Measurements from ENCODE around the gene C4orf50. TPM values are rescaled to one million over a fixed set of nuclear protein-coding genes. Genes with fewer than 3 reads are reported as not detected.

Gene C4orf50
- total RNA-seq, 2 donors from 2014 or later, result 0.13 TPM; not detected in 1

DNA sequence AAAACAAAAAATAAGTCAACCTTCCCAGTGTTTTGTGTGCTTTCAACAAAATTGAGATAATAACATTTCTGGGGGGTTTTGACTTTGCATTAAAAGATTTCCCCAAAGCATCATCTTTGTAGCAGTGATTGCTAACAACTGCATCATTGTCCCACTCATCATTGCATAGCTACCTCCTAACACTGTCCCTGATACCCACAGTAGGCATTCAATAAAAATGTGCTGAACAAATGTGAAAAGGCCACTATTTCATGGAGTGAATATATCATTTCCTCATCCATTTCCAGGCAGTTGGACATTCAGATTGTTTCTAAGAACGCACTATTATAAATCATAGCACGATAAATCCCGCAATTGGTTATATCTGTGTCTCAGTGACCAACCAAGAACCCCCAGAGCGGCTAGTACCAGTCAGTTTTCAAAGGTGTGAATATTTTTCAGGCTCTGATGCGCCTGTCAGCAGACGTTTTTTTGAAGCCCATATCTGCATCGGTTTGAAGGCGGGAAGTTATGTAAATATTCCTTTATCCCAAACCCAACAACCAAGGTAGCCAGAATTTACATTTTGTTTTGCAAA lies 89.3 kb downstream of the C4orf50 start:
- Histone ChIP-seq H3K9me3 (no peaks in the 10 kb centered on the region), H3K9ac (ENCODE audit: low read depth in 2 of 2, low read length in 2 of 2) (no peak overlapping the region), H3K27ac (no peak overlapping the region), H3K4me1 (no peaks in the 10 kb centered on the region), H3K36me3 (no peaks in the 10 kb centered on the region), H3K27me3 (no peaks in the 10 kb centered on the region), H3K4me3 (no peak overlapping the region)
- DNase-seq, result no peak
- TF ChIP-seq, protein P1, sequence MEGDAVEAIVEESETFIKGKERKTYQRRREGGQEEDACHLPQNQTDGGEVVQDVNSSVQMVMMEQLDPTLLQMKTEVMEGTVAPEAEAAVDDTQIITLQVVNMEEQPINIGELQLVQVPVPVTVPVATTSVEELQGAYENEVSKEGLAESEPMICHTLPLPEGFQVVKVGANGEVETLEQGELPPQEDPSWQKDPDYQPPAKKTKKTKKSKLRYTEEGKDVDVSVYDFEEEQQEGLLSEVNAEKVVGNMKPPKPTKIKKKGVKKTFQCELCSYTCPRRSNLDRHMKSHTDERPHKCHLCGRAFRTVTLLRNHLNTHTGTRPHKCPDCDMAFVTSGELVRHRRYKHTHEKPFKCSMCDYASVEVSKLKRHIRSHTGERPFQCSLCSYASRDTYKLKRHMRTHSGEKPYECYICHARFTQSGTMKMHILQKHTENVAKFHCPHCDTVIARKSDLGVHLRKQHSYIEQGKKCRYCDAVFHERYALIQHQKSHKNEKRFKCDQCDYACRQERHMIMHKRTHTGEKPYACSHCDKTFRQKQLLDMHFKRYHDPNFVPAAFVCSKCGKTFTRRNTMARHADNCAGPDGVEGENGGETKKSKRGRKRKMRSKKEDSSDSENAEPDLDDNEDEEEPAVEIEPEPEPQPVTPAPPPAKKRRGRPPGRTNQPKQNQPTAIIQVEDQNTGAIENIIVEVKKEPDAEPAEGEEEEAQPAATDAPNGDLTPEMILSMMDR (IDR thresholded peaks at IDR 0.05), result no peak
- intact Hi-C loops (cut with DNase I), result no loop called here

DNA sequence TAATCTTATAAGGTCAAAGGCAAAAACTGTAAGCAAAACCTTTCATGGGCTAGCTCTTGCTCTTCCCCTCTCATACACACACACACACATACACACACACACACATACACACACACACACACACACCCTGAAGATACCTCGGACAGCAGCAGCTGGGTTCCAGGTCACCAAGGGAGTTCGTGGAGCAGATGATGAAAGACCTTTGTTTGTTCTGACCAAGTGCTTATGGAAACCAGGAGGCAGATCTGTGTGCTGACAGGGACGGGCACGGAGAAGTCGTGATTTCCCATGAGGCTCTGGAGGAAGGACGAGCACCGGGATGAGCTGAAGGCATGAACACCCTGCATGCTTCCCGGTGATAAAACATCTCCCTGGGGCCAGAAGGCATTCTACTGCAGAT lies 90.0 kb downstream of the C4orf50 start:
- no peak for DNase-seq
- intact Hi-C loops (cut with DNase I), result no loop called here

DNA sequence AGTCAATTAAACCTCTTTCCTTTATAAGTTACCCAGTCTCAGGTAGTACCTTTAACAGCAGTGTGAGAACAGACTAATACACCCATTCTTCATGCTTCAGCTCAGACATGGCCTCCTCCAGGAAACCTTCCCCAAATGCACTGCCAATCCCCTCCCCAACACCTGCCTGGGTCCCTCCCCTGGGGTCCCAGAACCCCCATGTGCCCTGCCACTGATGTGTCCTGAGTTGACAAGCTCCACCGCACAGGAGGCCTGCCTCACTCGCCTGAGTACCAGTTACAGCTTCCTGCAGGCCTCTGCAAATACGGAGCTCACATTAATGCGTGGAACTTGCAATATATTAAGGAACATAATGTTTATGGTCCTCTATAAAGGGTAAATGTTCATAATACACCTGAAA lies 90.5 kb downstream of the C4orf50 start:
- H3K9me3 ChIP-seq, result no peaks in the 10 kb centered on the region
- no peak overlapping the region for H3K9ac ChIP-seq (ENCODE audit: low read depth in 2 of 2, low read length in 2 of 2)
- DNase-seq, result no peak
- intact Hi-C loops (cut with DNase I), result no loop called here
- H3K36me3 ChIP-seq, result no peaks in the 10 kb centered on the region
- TF ChIP-seq, protein P1 (IDR thresholded peaks at IDR 0.05), result no peak
- no peaks in the 10 kb centered on the region for H3K27me3 ChIP-seq
- H3K4me3 ChIP-seq, result no peak overlapping the region
- H3K4me1 ChIP-seq, result no peaks in the 10 kb centered on the region
- H3K27ac ChIP-seq, result no peak overlapping the region

More for the DNA sequence above, 90.0 kb downstream of the C4orf50 start:
- Histone ChIP-seq H3K9ac (ENCODE audit: low read depth in 2 of 2, low read length in 2 of 2) (no peak overlapping the region), H3K27ac (no peak overlapping the region), H3K4me3 (no peak overlapping the region), H3K9me3 (no peaks in the 10 kb centered on the region), H3K4me1 (no peaks in the 10 kb centered on the region), H3K27me3 (no peaks in the 10 kb centered on the region), H3K36me3 (no peaks in the 10 kb centered on the region)
- TF ChIP-seq, protein P1 (IDR thresholded peaks at IDR 0.05), result no peak

DNA sequence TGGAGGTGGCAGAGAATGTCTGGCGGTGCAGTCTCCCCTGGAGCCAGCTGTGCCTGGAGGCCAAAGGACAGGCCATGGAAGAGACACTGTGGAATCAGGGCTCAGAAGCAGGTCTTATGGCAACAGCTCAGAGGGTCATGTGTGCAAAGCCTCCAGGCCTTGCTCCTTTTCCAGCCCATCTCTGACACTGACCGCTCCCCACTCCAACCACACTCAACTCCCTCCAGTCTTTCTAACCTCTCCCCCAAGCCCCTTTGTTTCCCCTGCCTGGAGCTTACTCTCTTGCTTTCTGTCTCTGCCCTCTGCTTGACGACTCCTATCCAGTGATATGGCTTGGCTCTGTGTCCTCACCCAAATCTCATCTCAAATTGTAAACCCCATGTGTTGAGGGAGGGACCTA lies 91.1 kb downstream of the C4orf50 start:
- H3K9me3 ChIP-seq, result no peaks in the 10 kb centered on the region
- H3K4me1 ChIP-seq, result no peaks in the 10 kb centered on the region
- no peaks in the 10 kb centered on the region for H3K27me3 ChIP-seq
- intact Hi-C loops (cut with DNase I), result no loop called here
- H3K4me3 ChIP-seq, result no peak overlapping the region
- TF ChIP-seq, protein P1 (IDR thresholded peaks at IDR 0.05), result no peak
- no peaks in the 10 kb centered on the region for H3K36me3 ChIP-seq
- H3K27ac ChIP-seq, result no peak overlapping the region
- no peak for DNase-seq
- no peak overlapping the region for H3K9ac ChIP-seq (ENCODE audit: low read depth in 2 of 2, low read length in 2 of 2)

DNA sequence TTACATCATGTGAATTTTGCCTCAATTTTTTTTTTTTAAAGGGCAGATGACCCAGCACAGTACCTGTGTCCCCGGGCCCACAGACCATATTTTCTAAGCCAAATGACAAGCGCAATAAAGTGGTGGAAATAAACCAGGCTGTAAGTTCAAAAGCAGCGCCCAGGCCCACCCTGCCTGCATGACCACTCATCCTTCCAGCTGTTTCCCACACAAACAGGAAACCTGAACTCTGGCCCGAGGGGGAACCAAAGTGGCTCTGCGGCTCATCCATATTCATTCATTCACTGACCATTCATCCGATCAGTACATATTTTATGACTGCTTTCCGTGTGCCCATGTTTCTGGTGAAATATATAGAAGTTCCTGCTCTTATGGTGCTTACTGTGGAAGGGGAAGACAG lies 91.6 kb downstream of the C4orf50 start:
- no peak overlapping the region for H3K27ac ChIP-seq
- TF ChIP-seq, protein P1 (IDR thresholded peaks at IDR 0.05), result no peak
- DNase-seq, result no peak
- H3K4me3 ChIP-seq, result no peak overlapping the region
- no peaks in the 10 kb centered on the region for H3K9me3 ChIP-seq
- no peak overlapping the region for H3K9ac ChIP-seq (ENCODE audit: low read depth in 2 of 2, low read length in 2 of 2)
- intact Hi-C loops (cut with DNase I), result no loop called here
- no peaks in the 10 kb centered on the region for H3K4me1 ChIP-seq
- no peaks in the 10 kb centered on the region for H3K36me3 ChIP-seq
- H3K27me3 ChIP-seq, result no peaks in the 10 kb centered on the region

Measured in colonic mucosa (tissue), 4 donors.